Endodermal cell (in vitro differentiated cells): ENCODE results near the gene EGFLAM. TPM values are rescaled to one million over a fixed set of nuclear protein-coding genes. Genes with fewer than 3 reads are reported as not detected.

ENCODE experiments used
- DNase-seq: peaks from one replicate; pipeline ENCODE4 v3.0.0-alpha.2; 2017
- H3K27ac ChIP-seq: 2 replicates; pipeline ENCODE4 v1.5.1; 2013; ENCODE audit warnings: mild to moderate bottlenecking, low read depth, low read length, moderate library complexity
- H3K27me3 ChIP-seq: 2 replicates; pipeline ENCODE4 v1.6.1; 2013; ENCODE audit warnings: mild to moderate bottlenecking, low read length, moderate library complexity; ENCODE audit not compliant: insufficient read depth, control insufficient read depth, poor library complexity, severe bottlenecking
- H3K36me3 ChIP-seq: 2 replicates; pipeline ENCODE4 v1.7.0; 2013; ENCODE audit warnings: mild to moderate bottlenecking, low read length, moderate library complexity; ENCODE audit not compliant: control insufficient read depth, insufficient read depth
- H3K4me1 ChIP-seq: one replicate; pipeline ENCODE4 v1.7.0; 2013; ENCODE audit warnings: low read length; ENCODE audit not compliant: control insufficient read depth, insufficient read depth
- H3K4me3 ChIP-seq: 2 replicates; pipeline ENCODE4 v1.5.1; 2013; ENCODE audit warnings: mild to moderate bottlenecking, low read length, moderate library complexity
- H3K9ac ChIP-seq: 2 replicates; pipeline ENCODE4 v1.6.1; 2013; ENCODE audit warnings: mild to moderate bottlenecking, low read length, moderate library complexity; ENCODE audit not compliant: poor library complexity, severe bottlenecking; ENCODE audit errors: extremely low read depth
- H3K9me3 ChIP-seq: 2 replicates; pipeline ENCODE4 v1.6.1; 2013; ENCODE audit warnings: mild to moderate bottlenecking, low read length, moderate library complexity; ENCODE audit not compliant: control insufficient read depth
- H3K27ac Mint-ChIP-seq: 2 replicates; pipeline ENCODE4 v1.8.0; 2020; ENCODE audit warnings: mixed read lengths
- H3K27me3 Mint-ChIP-seq: 2 replicates; pipeline ENCODE4 v1.8.0; 2021; ENCODE audit warnings: mild to moderate bottlenecking, mixed read lengths; ENCODE audit not compliant: insufficient read depth
- H3K36me3 Mint-ChIP-seq: 2 replicates; pipeline ENCODE4 v1.8.0; 2020; ENCODE audit warnings: low read depth, mixed read lengths
- H3K4me1 Mint-ChIP-seq: 2 replicates; pipeline ENCODE4 v1.8.0; 2020; ENCODE audit warnings: mixed read lengths
- H3K4me3 Mint-ChIP-seq: 2 replicates; pipeline ENCODE4 v1.8.0; 2020; ENCODE audit warnings: mild to moderate bottlenecking, moderate library complexity, mixed read lengths
- H3K9me3 Mint-ChIP-seq: 2 replicates; pipeline ENCODE4 v1.8.0; 2020; ENCODE audit warnings: mild to moderate bottlenecking, mixed read lengths
- whole genome bisulfite sequencing, 2 experiments: methylation state at CpG; one replicate each; pipeline versions ENCODE4 v1.1.5 to v1.1.7; 2013; ENCODE audit warnings: missing lambda C conversion rate in 2 of 2, mixed read lengths in 1 of 2; ENCODE audit not compliant: insufficient coverage in 1 of 2, insufficient read length in 1 of 2; 5-methylcytosine and 5-hydroxymethylcytosine counted together
- total RNA-seq, 2 donors: library from RNA; stranded (reverse); fragmentation: NEBNext Ultra II Directional in 1 of 2; extraction: Animal tissue kit (Norgen Biotek cat#: 25700) in 1 of 2; gene quantifications; 2 replicates in 1 of 2; 3 replicates in 1 of 2; pipeline ENCODE4 v1.2.1, GENCODE V29; 2021
- TF ChIP-seq, protein P1 (sequence below): fragments of 200-600 bp; sonication (generic); conservative IDR thresholded peaks from 2 replicates; pipeline ENCODE4 v1.5.0; 2021; ENCODE audit warnings: antibody characterized with exemption, mild to moderate bottlenecking

The EGFLAM gene
- total RNA-seq, 2 donors from 2014 or later = 4.4 to 8.8 TPM

GRCh38 chr5:38265546-38266179, 7.3 kb downstream of the EGFLAM start:
- Histone ChIP-seq H3K4me1 (no peaks in the 10 kb centered on the region), H3K27me3 (peaks cover 22% of the 10 kb centered on the region), H3K4me3 (no peak overlapping the region), H3K36me3 (no peaks in the 10 kb centered on the region), H3K9ac (no peak overlapping the region), H3K27ac (no peak overlapping the region), H3K9me3 (no peaks in the 10 kb centered on the region)
- peaks cover 4% of the 10 kb centered on the region for H3K9me3 Mint-ChIP-seq
- WGBS, 2 experiments = 26 to 34% methylated on average over 10 to 13 of the region's 13 CpGs
- peak; percentile 93 for DNase-seq
- peaks cover 70% of the 10 kb centered on the region for H3K27me3 Mint-ChIP-seq
- TF ChIP-seq, protein P1, sequence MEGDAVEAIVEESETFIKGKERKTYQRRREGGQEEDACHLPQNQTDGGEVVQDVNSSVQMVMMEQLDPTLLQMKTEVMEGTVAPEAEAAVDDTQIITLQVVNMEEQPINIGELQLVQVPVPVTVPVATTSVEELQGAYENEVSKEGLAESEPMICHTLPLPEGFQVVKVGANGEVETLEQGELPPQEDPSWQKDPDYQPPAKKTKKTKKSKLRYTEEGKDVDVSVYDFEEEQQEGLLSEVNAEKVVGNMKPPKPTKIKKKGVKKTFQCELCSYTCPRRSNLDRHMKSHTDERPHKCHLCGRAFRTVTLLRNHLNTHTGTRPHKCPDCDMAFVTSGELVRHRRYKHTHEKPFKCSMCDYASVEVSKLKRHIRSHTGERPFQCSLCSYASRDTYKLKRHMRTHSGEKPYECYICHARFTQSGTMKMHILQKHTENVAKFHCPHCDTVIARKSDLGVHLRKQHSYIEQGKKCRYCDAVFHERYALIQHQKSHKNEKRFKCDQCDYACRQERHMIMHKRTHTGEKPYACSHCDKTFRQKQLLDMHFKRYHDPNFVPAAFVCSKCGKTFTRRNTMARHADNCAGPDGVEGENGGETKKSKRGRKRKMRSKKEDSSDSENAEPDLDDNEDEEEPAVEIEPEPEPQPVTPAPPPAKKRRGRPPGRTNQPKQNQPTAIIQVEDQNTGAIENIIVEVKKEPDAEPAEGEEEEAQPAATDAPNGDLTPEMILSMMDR = peak; percentile 90
- H3K36me3 Mint-ChIP-seq = peaks cover 4% of the 10 kb centered on the region
- H3K4me1 Mint-ChIP-seq = peaks cover 24% of the 10 kb centered on the region
- peak overlapping the region; percentile 11 for H3K27ac Mint-ChIP-seq
- H3K4me3 Mint-ChIP-seq = no peak overlapping the region

DNA sequence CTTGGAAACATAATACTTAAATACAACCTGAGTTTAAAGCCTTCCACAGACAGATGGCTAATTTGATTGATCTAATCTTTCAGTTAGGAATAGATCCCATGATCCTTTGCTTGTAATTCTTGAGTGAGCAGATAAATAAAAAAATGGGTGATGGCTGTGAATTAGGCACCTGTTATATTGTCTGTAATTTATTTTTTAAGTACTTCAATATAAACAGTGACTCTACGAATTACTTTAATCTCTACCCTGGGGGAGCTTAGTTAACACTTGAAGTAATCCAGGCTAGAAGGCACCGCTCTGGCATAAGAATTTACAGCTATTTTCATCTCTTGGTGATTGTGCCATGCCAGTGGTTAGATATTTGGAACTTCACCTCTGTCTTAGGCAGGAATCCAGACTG, 9.0 kb downstream of the EGFLAM start:
- Histone ChIP-seq H3K9ac (no peak overlapping the region), H3K36me3 (peaks cover 8% of the 10 kb centered on the region), H3K4me3 (no peak overlapping the region), H3K9me3 (no peaks in the 10 kb centered on the region), H3K4me1 (no peaks in the 10 kb centered on the region), H3K27me3 (peaks cover 5% of the 10 kb centered on the region), H3K27ac (no peak overlapping the region)
- peaks cover 55% of the 10 kb centered on the region for H3K27me3 Mint-ChIP-seq
- no peak for DNase-seq
- no peak overlapping the region for H3K4me3 Mint-ChIP-seq
- 93 to 94% methylated on average over 2 of the region's 2 CpGs for WGBS, 2 experiments
- H3K27ac Mint-ChIP-seq = no peak overlapping the region
- H3K4me1 Mint-ChIP-seq = peaks cover 24% of the 10 kb centered on the region
- TF ChIP-seq, protein P1 = no peak
- H3K9me3 Mint-ChIP-seq = peaks cover 4% of the 10 kb centered on the region
- H3K36me3 Mint-ChIP-seq = peaks cover 7% of the 10 kb centered on the region

DNA sequence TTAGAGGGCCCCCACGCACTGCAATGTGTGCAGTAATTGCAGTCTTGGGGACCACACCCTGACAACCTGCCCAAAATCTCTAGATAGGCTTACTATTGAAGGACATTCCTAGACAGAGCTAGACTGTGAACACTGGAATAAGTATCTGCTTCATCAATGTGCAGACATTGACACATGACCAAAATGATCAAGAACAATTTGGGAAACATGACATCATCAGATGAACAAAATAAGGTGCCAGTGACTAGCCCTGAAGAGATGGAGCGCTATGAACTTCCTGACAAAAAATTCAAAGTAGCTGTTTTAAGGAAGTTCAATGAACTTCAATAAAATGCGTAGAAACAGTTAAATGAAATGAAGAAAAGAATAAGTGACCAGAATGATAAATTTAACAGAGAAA, 15.3 kb downstream of the EGFLAM start:
- Mint-ChIP-seq H3K36me3 (peaks cover 63% of the 10 kb centered on the region), H3K4me1 (no peaks in the 10 kb centered on the region), H3K27me3 (peaks cover 6% of the 10 kb centered on the region), H3K9me3 (peaks cover 35% of the 10 kb centered on the region), H3K27ac (no peak overlapping the region), H3K4me3 (no peak overlapping the region)
- WGBS, 2 experiments = 36 to 46% methylated on average over 2 to 3 of the region's 3 CpGs
- TF ChIP-seq, protein P1 = no peak
- H3K27me3 ChIP-seq = no peaks in the 10 kb centered on the region
- H3K9ac ChIP-seq = no peak overlapping the region
- peaks cover 35% of the 10 kb centered on the region for H3K9me3 ChIP-seq
- H3K27ac ChIP-seq = no peak overlapping the region
- no peak overlapping the region for H3K4me3 ChIP-seq
- peaks cover 46% of the 10 kb centered on the region for H3K36me3 ChIP-seq
- H3K4me1 ChIP-seq = no peaks in the 10 kb centered on the region
- DNase-seq = no peak
